ENCODE measurements around the gene LRRC39.

DNA sequence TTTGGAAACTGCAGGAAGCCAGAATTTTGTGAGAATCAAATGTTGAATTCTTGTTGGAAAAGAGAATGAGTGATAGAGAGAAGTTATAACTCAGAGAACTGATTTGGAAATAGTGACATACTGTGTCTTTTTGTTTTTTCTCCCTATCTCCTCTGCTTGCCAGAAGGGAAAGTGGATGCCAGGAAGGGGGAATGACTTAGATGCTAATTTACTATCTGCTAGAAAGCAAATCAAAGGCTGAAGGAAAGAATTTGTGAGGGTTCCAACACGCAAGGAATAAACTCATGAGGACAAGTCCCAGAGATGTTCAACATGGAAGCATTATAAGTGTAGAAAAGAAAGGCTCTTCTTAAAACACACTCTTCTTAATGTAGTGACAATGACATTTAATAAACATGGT is 20.5 kb upstream of the LRRC39 start:
- TF ChIP-seq EZH2phosphoT487 (IDR thresholded peaks at IDR 0.05; ENCODE audit: borderline replicate concordance) (no peak), CTCF (conservative IDR thresholded peaks at IDR 0.05; ENCODE audit: low read length) (no peak)

All from Loucy (cell line).